Astrocyte (in vitro differentiated cells and primary cell): ENCODE measurements around the gene DPEP3. TPM values are rescaled to one million over a fixed set of nuclear protein-coding genes. Genes with fewer than 3 reads are reported as not detected.

ENCODE experiments used
- DNase-seq: peaks from one replicate; pipeline ENCODE4 v3.0.0-alpha.2; 2010; ENCODE audit warnings: low read depth
- FAIRE-seq: peaks from 2 replicates; lab custom pipeline; 2011; peaks lifted over from hg19 to GRCh38; lab: Jason Lieb, UNC
- H2AFZ ChIP-seq: 2 replicates; pipeline ENCODE4 v1.6.0; 2012; ENCODE audit warnings: low read depth, low read length, inconsistent platforms
- H3K27ac ChIP-seq: 2 replicates; pipeline ENCODE4 v1.5.1; 2011; ENCODE audit warnings: low read depth, low read length, inconsistent platforms
- H3K27me3 ChIP-seq: 2 replicates; pipeline ENCODE4 v1.6.0; 2011; ENCODE audit warnings: low read length, inconsistent platforms; ENCODE audit not compliant: insufficient read depth
- H3K36me3 ChIP-seq: 2 replicates; pipeline ENCODE4 v1.5.1; 2011; ENCODE audit warnings: low read length, inconsistent platforms; ENCODE audit not compliant: insufficient read depth
- H3K4me1 ChIP-seq: 2 replicates; pipeline ENCODE4 v1.5.1; 2011; ENCODE audit warnings: low read length, inconsistent platforms; ENCODE audit not compliant: insufficient read depth
- H3K4me2 ChIP-seq: 2 replicates; pipeline ENCODE4 v1.6.0; 2012; ENCODE audit warnings: low read length, inconsistent platforms
- H3K4me3 ChIP-seq: 2 replicates; pipeline ENCODE4 v1.5.1; 2011; ENCODE audit warnings: low read depth, mild to moderate bottlenecking, low read length, inconsistent platforms; ENCODE audit not compliant: insufficient read depth
- H3K79me2 ChIP-seq: 2 replicates; pipeline ENCODE4 v1.6.0; 2012; ENCODE audit warnings: mild to moderate bottlenecking, low read length, inconsistent platforms; ENCODE audit not compliant: insufficient read depth
- H3K9ac ChIP-seq: 2 replicates; pipeline ENCODE4 v1.6.0; 2012; ENCODE audit warnings: mild to moderate bottlenecking, low read length, inconsistent platforms
- H3K9me3 ChIP-seq: 2 replicates; pipeline ENCODE4 v1.5.1; 2012; ENCODE audit warnings: low read depth, mild to moderate bottlenecking, low read length, inconsistent platforms; ENCODE audit not compliant: insufficient read depth
- H4K20me1 ChIP-seq: 2 replicates; pipeline ENCODE4 v1.6.0; 2012; ENCODE audit warnings: low read length, inconsistent platforms; ENCODE audit not compliant: insufficient read depth
- H3K27ac Mint-ChIP-seq: one replicate; pipeline ENCODE4 v1.8.0; 2021; ENCODE audit warnings: mild to moderate bottlenecking, mixed read lengths; ENCODE audit not compliant: unreplicated experiment
- H3K27me3 Mint-ChIP-seq: one replicate; pipeline ENCODE4 v1.8.0; 2021; ENCODE audit warnings: low read depth, mixed read lengths; ENCODE audit not compliant: unreplicated experiment
- H3K36me3 Mint-ChIP-seq: one replicate; pipeline ENCODE4 v1.8.0; 2021; ENCODE audit warnings: low read depth, mixed read lengths; ENCODE audit not compliant: unreplicated experiment
- H3K4me1 Mint-ChIP-seq: one replicate; pipeline ENCODE4 v1.8.0; 2021; ENCODE audit warnings: low read depth, mixed read lengths; ENCODE audit not compliant: unreplicated experiment
- H3K4me3 Mint-ChIP-seq: one replicate; pipeline ENCODE4 v1.8.0; 2021; ENCODE audit warnings: mild to moderate bottlenecking, moderate library complexity, mixed read lengths; ENCODE audit not compliant: unreplicated experiment
- H3K9me3 Mint-ChIP-seq: one replicate; pipeline ENCODE4 v1.8.0; 2021; ENCODE audit warnings: mild to moderate bottlenecking, mixed read lengths; ENCODE audit not compliant: unreplicated experiment
- EZH2 ChIP-seq: IDR thresholded peaks from 2 replicates; pipeline ENCODE4 v1.6.1; 2012; ENCODE audit warnings: mild to moderate bottlenecking, low read length, inconsistent platforms; ENCODE audit not compliant: insufficient read depth
- total RNA-seq: library from RNA; stranded (reverse); gene quantifications from 2 replicates; pipeline ENCODE4 v1.2.1, GENCODE V29; 2021
- TF ChIP-seq, protein P1 (sequence below): IDR thresholded peaks from 2 replicates; pipeline ENCODE4 v1.5.1; 2011; ENCODE audit warnings: low read depth, mild to moderate bottlenecking, inconsistent platforms, low read length, moderate library complexity; ENCODE audit not compliant: insufficient read depth

The DPEP3 gene
- total RNA-seq, 1 donor from 2014 or later, result not detected

DNA sequence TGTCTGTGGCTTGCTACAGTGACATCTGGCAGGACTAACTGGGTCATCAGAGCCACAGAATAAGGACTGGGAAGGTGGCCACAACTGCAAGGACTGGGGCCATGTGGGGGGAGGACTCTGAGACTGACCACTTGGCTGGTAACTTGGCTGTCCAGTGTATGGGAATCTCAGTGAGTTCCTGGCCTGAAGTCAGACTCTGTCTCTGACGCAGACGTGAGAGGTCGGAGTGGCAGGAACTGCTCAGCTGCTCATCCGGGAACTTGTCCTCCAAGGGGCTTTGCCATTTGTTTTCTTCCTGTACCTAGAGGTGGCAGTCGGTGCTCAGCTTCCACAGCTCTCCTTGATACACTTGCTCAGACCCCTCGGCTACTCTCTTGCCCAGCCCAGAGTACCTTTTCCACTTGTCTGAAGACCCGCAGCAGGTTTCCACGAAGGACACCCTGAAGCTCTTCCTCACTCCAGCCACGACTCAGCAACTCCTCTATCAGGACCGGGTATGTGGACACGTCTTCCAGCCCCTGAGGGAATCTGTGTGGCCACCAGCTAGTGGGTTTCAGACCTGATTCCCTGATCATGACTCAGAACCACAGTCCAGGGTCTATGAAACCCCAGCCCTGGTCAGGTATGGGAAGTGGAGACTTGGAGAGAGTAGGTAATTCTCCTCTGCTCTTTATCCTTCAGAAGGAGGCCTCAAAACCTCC lies 7.3 kb upstream of the DPEP3 start:
- peaks cover 6% of the 10 kb centered on the region for H3K36me3 Mint-ChIP-seq
- H3K9me3 Mint-ChIP-seq, result peaks cover 2% of the 10 kb centered on the region
- Histone ChIP-seq H3K27me3 (no peaks in the 10 kb centered on the region), H3K4me3 (no peak overlapping the region), H2AFZ (peak overlapping the region; percentile 3), H3K4me2 (no peak overlapping the region), H3K9ac (no peak overlapping the region), H3K4me1 (no peaks in the 10 kb centered on the region), H3K9me3 (no peaks in the 10 kb centered on the region), H4K20me1 (no peaks in the 10 kb centered on the region), H3K36me3 (no peaks in the 10 kb centered on the region), H3K79me2 (no peaks in the 10 kb centered on the region), H3K27ac (no peak overlapping the region)
- FAIRE-seq (no peak), DNase-seq (no peak)
- H3K27me3 Mint-ChIP-seq, result peaks cover 40% of the 10 kb centered on the region
- no peak overlapping the region for H3K4me3 Mint-ChIP-seq
- peak overlapping the region; percentile 66 for H3K27ac Mint-ChIP-seq
- no peak for TF ChIP-seq EZH2
- TF ChIP-seq, protein P1, sequence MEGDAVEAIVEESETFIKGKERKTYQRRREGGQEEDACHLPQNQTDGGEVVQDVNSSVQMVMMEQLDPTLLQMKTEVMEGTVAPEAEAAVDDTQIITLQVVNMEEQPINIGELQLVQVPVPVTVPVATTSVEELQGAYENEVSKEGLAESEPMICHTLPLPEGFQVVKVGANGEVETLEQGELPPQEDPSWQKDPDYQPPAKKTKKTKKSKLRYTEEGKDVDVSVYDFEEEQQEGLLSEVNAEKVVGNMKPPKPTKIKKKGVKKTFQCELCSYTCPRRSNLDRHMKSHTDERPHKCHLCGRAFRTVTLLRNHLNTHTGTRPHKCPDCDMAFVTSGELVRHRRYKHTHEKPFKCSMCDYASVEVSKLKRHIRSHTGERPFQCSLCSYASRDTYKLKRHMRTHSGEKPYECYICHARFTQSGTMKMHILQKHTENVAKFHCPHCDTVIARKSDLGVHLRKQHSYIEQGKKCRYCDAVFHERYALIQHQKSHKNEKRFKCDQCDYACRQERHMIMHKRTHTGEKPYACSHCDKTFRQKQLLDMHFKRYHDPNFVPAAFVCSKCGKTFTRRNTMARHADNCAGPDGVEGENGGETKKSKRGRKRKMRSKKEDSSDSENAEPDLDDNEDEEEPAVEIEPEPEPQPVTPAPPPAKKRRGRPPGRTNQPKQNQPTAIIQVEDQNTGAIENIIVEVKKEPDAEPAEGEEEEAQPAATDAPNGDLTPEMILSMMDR, result no peak
- H3K4me1 Mint-ChIP-seq, result peaks cover 14% of the 10 kb centered on the region

- peaks cover 6% of the 10 kb centered on the region for H3K36me3 Mint-ChIP-seq
- TF ChIP-seq EZH2, result no peak
- TF ChIP-seq, protein P1, result no peak
These were observed 6.7 kb upstream of the DPEP3 start for GRCh38 chr16:67986949-67987348.

More at GRCh38 chr16:67986949-67987348, 6.7 kb upstream of the DPEP3 start:
- no peaks in the 10 kb centered on the region for H4K20me1 ChIP-seq
- no peaks in the 10 kb centered on the region for H3K4me1 ChIP-seq
- H3K27ac ChIP-seq, result no peak overlapping the region
- H3K27me3 ChIP-seq, result no peaks in the 10 kb centered on the region
- Mint-ChIP-seq H3K4me3 (no peak overlapping the region), H3K27ac (no peak overlapping the region), H3K27me3 (peaks cover 34% of the 10 kb centered on the region), H3K9me3 (peaks cover 2% of the 10 kb centered on the region), H3K4me1 (peaks cover 14% of the 10 kb centered on the region)
- H3K9me3 ChIP-seq, result no peaks in the 10 kb centered on the region
- H3K4me2 ChIP-seq, result no peak overlapping the region
- FAIRE-seq (no peak), DNase-seq (no peak)
- no peak overlapping the region for H3K9ac ChIP-seq
- no peak overlapping the region for H3K4me3 ChIP-seq
- no peak overlapping the region for H2AFZ ChIP-seq
- no peaks in the 10 kb centered on the region for H3K36me3 ChIP-seq
- no peaks in the 10 kb centered on the region for H3K79me2 ChIP-seq
